Endothelial cell of umbilical vein (primary cell): ENCODE measurements around the gene NCOA3.

Source experiments
- EZH2 ChIP-seq: IDR thresholded peaks from 2 replicates; pipeline ENCODE4 v1.6.1; 2012; ENCODE audit warnings: borderline replicate concordance, low read depth, mild to moderate bottlenecking, moderate library complexity, low read length, inconsistent platforms; ENCODE audit not compliant: severe bottlenecking
- JUN ChIP-seq: IDR thresholded peaks from 2 replicates; pipeline ENCODE4 v1.6.1; 2011; ENCODE audit warnings: borderline replicate concordance, low read depth; ENCODE audit not compliant: insufficient read length, insufficient read depth
- POLR2A ChIP-seq: IDR thresholded peaks from 2 replicates; pipeline ENCODE4 v1.6.1; 2012; ENCODE audit warnings: low read depth, mild to moderate bottlenecking, control low read depth, low read length
- POLR2AphosphoS5 ChIP-seq: IDR thresholded peaks from 2 replicates; pipeline ENCODE4 v1.6.1; 2012; ENCODE audit warnings: low read depth, mild to moderate bottlenecking, control low read depth, low read length, moderate library complexity; ENCODE audit not compliant: insufficient read depth
- TF ChIP-seq, protein P1 (sequence below), 2 donors: IDR thresholded peaks; 1 replicate in 1 of 2; 2 replicates in 1 of 2; pipeline ENCODE4 v1.5.1; 2011; ENCODE audit warnings: low read length in 2 of 2, mild to moderate bottlenecking in 2 of 2, moderate library complexity in 2 of 2, control low read depth in 1 of 2, inconsistent platforms in 1 of 2, low read depth in 1 of 2; ENCODE audit not compliant: insufficient read depth in 1 of 2; ENCODE audit errors: extremely low read depth in 1 of 2

- TF ChIP-seq POLR2A, result no peak
- TF ChIP-seq EZH2, result no peak
- TF ChIP-seq, protein P1, sequence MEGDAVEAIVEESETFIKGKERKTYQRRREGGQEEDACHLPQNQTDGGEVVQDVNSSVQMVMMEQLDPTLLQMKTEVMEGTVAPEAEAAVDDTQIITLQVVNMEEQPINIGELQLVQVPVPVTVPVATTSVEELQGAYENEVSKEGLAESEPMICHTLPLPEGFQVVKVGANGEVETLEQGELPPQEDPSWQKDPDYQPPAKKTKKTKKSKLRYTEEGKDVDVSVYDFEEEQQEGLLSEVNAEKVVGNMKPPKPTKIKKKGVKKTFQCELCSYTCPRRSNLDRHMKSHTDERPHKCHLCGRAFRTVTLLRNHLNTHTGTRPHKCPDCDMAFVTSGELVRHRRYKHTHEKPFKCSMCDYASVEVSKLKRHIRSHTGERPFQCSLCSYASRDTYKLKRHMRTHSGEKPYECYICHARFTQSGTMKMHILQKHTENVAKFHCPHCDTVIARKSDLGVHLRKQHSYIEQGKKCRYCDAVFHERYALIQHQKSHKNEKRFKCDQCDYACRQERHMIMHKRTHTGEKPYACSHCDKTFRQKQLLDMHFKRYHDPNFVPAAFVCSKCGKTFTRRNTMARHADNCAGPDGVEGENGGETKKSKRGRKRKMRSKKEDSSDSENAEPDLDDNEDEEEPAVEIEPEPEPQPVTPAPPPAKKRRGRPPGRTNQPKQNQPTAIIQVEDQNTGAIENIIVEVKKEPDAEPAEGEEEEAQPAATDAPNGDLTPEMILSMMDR (IDR thresholded peaks at IDR 0.05; ENCODE audit: extremely low read depth in 1 of 2, insufficient read depth in 1 of 2, low read depth in 1 of 2, low read length in 2 of 2), result no peak
- TF ChIP-seq POLR2AphosphoS5, result no peak
- no peak for TF ChIP-seq JUN
Measured at GRCh38 chr20:47629907-47630306, 128.2 kb downstream of the NCOA3 start.
